Embryonic facial prominence (tissue), 1 donor: ENCODE measurements around the gene MFSD6.
"Not testable (repeated sequence)": the region's sequence is repeated elsewhere in the genome, so short reads cannot be mapped to it uniquely, and the experiment has no call there.

Source experiments
- DNase-seq: peaks from one replicate; pipeline ENCODE4 v3.0.0-alpha.2; 2016; ENCODE audit errors: extremely low spot score

Gene MFSD6

GRCh38 chr2:190501702-190502407, 93.7 kb downstream of the MFSD6 start:
- DNase-seq, result no peak

GRCh38 chr2:190503088-190503487, 94.9 kb downstream of the MFSD6 start:
- DNase-seq, result no peak

GRCh38 chr2:190504912-190505311, 96.8 kb downstream of the MFSD6 start:
- DNase-seq, result no peak

GRCh38 chr2:190505696-190506095, 97.5 kb downstream of the MFSD6 start:
- no peak for DNase-seq

- no peak for DNase-seq
Measured at GRCh38 chr2:190506666-190507065, 98.5 kb downstream of the MFSD6 start.

GRCh38 chr2:190507135-190507534, 99.0 kb downstream of the MFSD6 start:
- no peak for DNase-seq

- DNase-seq, result not testable (repeated sequence)
Measured at GRCh38 chr2:190509895-190510294, 101.7 kb downstream of the MFSD6 start.

GRCh38 chr2:190511104-190511503, 102.9 kb downstream of the MFSD6 start:
- DNase-seq, result no peak

- DNase-seq, result no peak
Measured at GRCh38 chr2:190512539-190513095, 104.5 kb downstream of the MFSD6 start.

- no peak for DNase-seq
Measured at GRCh38 chr2:190513877-190514276, 105.7 kb downstream of the MFSD6 start.

GRCh38 chr2:190514676-190515075, 106.5 kb downstream of the MFSD6 start:
- DNase-seq, result no peak

- DNase-seq, result no peak
Measured at GRCh38 chr2:190515687-190516086, 107.5 kb downstream of the MFSD6 start.

GRCh38 chr2:190517468-190517867, 109.3 kb downstream of the MFSD6 start:
- DNase-seq, result no peak

GRCh38 chr2:190519975-190520767, 112.0 kb downstream of the MFSD6 start:
- DNase-seq, result no peak

- DNase-seq, result no peak
Measured at GRCh38 chr2:190524928-190525327, 116.8 kb downstream of the MFSD6 start.

GRCh38 chr2:190526105-190526750, 118.1 kb downstream of the MFSD6 start:
- no peak for DNase-seq

- no peak for DNase-seq
Measured at GRCh38 chr2:190527214-190527613, 119.1 kb downstream of the MFSD6 start.

GRCh38 chr2:190527918-190528317, 119.8 kb downstream of the MFSD6 start:
- DNase-seq, result no peak

GRCh38 chr2:190528521-190529001, 120.4 kb downstream of the MFSD6 start:
- no peak for DNase-seq

- DNase-seq, result no peak
Measured at GRCh38 chr2:190529486-190530247, 121.5 kb downstream of the MFSD6 start.

GRCh38 chr2:190530248-190530900, 122.2 kb downstream of the MFSD6 start:
- no peak for DNase-seq
